ENCODE data around the gene KBTBD2.
"Not testable (repeated sequence)": the region's sequence is repeated elsewhere in the genome, so short reads cannot be mapped to it uniquely, and the experiment has no call there.

The KBTBD2 gene

DNA sequence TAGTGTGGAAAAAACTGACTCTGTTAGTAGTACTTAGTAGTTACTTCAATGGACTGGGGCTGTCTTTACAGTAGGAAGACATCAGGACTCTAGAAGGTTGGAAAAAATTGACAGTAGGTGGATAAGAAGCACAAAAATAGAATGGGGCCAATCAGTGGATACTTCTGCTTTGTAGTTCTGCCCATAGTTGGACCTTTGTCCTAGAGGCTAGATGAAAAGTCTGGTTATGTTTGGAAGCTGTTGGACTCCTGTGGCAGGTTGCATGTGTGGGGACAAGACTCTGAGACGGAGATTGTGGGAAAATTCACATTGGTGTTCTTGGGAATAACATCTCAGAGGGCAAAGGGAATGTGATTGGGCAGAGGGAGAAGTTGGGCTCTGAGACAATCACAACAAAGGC lies 18.6 kb upstream of the KBTBD2 start:
- no peaks in the 10 kb centered on the region for H3K27me3 Mint-ChIP-seq
- DNase-seq (no peak), ATAC-seq (replicated peaks) (no peak)
- peaks cover 3% of the 10 kb centered on the region for H3K36me3 Mint-ChIP-seq (ENCODE audit: insufficient read depth)
- peaks cover under 1 to 3% of the 10 kb centered on the region in 2 donors for H3K4me1 Mint-ChIP-seq (ENCODE audit: low read depth in 2 of 2)
- no peak overlapping the region for H3K27ac Mint-ChIP-seq
- no peak overlapping the region for H3K4me3 Mint-ChIP-seq
- no peaks in the 10 kb centered on the region for H3K9me3 Mint-ChIP-seq

DNA sequence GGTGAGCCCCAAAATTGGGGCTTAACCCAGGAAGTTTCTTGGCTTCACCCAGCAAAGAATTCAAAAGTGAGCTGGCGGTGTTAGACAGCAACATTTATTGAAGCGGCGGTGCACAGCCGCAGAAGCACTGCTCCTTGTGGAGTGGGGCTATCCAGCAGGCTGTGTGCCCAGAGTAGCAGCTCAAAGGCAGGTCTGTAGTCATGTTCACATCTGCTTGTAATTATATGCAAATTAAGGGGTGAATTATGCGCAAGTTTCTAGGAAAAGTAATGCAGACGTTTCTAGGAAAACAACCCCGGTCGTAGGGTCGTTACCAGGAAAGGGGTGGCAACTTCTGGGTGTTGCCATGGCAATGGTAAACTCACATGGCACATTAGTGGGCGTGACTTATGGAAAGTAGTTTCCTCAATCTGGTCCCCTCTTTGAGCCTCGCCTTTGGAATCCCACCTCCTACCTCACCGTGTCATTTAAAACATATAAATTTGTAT lies 13.7 kb upstream of the KBTBD2 start:
- H3K4me3 Mint-ChIP-seq, result peak overlapping the region; percentile 71 to 80
- no peaks in the 10 kb centered on the region for H3K9me3 Mint-ChIP-seq
- H3K4me1 Mint-ChIP-seq (ENCODE audit: low read depth in 2 of 2), result peaks cover 3 to 9% of the 10 kb centered on the region in 2 donors
- H3K36me3 Mint-ChIP-seq (ENCODE audit: insufficient read depth), result peaks cover 6% of the 10 kb centered on the region
- ATAC-seq (replicated peaks) (peak; percentile 83), DNase-seq (peak; percentile 57 to 65 (median 61))
- H3K27me3 Mint-ChIP-seq, result no peaks in the 10 kb centered on the region
- H3K27ac Mint-ChIP-seq, result peak overlapping the region; percentile 89 to 90

GRCh38 chr7:32901629-32902028 lies 10.1 kb upstream of the KBTBD2 start:
- DNase-seq (no peak), ATAC-seq (replicated peaks) (no peak)
- Mint-ChIP-seq H3K9me3 (no peaks in the 10 kb centered on the region), H3K36me3 (ENCODE audit: insufficient read depth) (peaks cover 3% of the 10 kb centered on the region), H3K4me3 (no peak overlapping the region), H3K4me1 (ENCODE audit: low read depth in 2 of 2) (peaks cover 3 to 9% of the 10 kb centered on the region in 2 donors), H3K27ac (no peak overlapping the region), H3K27me3 (peaks cover 0 to 8% of the 10 kb centered on the region in 2 donors)

- DNase-seq, result no peak
- H3K4me3 Mint-ChIP-seq, result no peak overlapping the region
- no peaks in the 10 kb centered on the region for H3K9me3 Mint-ChIP-seq
- ATAC-seq (replicated peaks), result no peak
- H3K27me3 Mint-ChIP-seq, result peaks cover 0 to 8% of the 10 kb centered on the region in 2 donors
- no peak overlapping the region for H3K27ac Mint-ChIP-seq
- peaks cover 3% of the 10 kb centered on the region for H3K36me3 Mint-ChIP-seq (ENCODE audit: insufficient read depth)
- peaks cover 3 to 8% of the 10 kb centered on the region in 2 donors for H3K4me1 Mint-ChIP-seq (ENCODE audit: low read depth in 2 of 2)
Observed at GRCh38 chr7:32900433-32900995, 9.0 kb upstream of the KBTBD2 start.

DNA sequence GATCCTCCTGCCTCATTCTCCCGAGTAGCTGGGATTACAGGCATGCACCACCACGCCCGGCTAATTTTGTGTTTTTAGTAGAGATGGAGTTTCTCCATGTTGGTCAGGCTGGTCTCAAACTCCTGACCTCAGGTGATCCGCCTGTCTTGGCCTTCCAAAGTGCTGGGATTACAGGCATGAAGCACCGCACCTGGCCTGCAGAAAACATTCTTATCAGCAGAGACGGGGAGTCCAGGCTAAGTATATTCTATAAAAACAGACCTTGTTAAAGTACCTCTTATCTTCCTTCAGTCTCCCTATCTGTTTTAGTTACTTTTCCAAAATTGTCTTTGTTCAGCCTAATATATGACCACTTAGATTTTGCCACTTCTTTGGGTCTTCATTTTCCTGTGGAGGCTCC lies 5.8 kb upstream of the KBTBD2 start:
- H3K4me3 Mint-ChIP-seq; H3K9me3 Mint-ChIP-seq; H3K27me3 Mint-ChIP-seq; H3K27ac Mint-ChIP-seq; ATAC-seq (replicated peaks); DNase-seq: not testable (repeated sequence)
- peaks cover 11% of the 10 kb centered on the region in 2 donors for H3K4me1 Mint-ChIP-seq (ENCODE audit: low read depth in 2 of 2)
- H3K36me3 Mint-ChIP-seq (ENCODE audit: insufficient read depth), result peaks cover 10% of the 10 kb centered on the region

- ATAC-seq (replicated peaks), result no peak
- no peak overlapping the region for H3K27ac Mint-ChIP-seq
- peaks cover 0 to 8% of the 10 kb centered on the region in 2 donors for H3K27me3 Mint-ChIP-seq
Observed at GRCh38 chr7:32896564-32897347, 5.2 kb upstream of the KBTBD2 start.

DNA sequence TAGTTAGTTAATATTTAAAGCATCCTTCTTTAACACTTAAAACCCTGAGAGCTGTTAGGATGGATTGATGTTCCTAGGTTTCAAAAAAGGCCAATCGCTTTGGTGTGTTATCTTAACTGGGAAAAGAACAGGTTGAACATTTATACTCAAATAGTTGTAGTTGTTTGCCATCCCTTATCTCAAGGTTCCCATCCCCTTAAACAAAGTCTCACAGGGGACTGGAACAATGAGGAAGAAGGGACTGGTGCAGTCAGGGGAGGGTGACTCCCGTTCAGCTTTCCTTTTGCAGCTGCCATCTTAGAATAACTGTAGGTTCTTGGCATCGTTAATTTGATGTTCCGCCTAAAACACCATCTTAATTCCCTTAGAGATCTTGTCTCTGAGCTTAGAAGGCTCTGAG lies 2.6 kb upstream of the KBTBD2 start:
- peak overlapping the region in 1 of 2 donors; percentile 100 for H3K27ac Mint-ChIP-seq
- DNase-seq (no peak), ATAC-seq (replicated peaks) (no peak)
- no peaks in the 10 kb centered on the region for H3K9me3 Mint-ChIP-seq
- peaks cover 0 to 8% of the 10 kb centered on the region in 2 donors for H3K27me3 Mint-ChIP-seq
- H3K4me3 Mint-ChIP-seq, result no peak overlapping the region
- H3K4me1 Mint-ChIP-seq (ENCODE audit: low read depth in 2 of 2), result peaks cover 20 to 31% of the 10 kb centered on the region in 2 donors
- H3K36me3 Mint-ChIP-seq (ENCODE audit: insufficient read depth), result peaks cover 33% of the 10 kb centered on the region

More at GRCh38 chr7:32896564-32897347, 5.2 kb upstream of the KBTBD2 start:
- Mint-ChIP-seq H3K4me3 (no peak overlapping the region), H3K4me1 (ENCODE audit: low read depth in 2 of 2) (peaks cover 15 to 16% of the 10 kb centered on the region in 2 donors), H3K36me3 (ENCODE audit: insufficient read depth) (peaks cover 16% of the 10 kb centered on the region), H3K9me3 (no peaks in the 10 kb centered on the region)
- DNase-seq, result no peak

DNA sequence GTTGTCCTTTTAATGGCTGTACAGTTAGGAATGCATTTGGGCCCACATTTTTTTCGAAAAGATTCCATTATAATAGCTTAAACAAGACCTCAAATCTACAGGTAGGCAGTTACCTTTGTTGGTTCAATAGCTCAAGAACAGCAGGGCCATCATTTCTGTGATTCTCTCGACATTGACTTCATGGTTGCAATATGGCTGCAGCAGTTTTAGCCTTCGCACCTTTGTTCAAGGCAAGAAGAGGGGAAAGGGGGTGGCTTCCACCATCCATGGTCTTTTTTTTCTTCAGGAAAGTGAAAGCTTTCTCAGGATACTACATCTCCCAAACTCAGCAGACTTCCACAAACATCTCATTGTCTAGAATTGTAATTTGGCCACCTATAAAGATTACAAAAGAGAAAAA lies 2.2 kb upstream of the KBTBD2 start:
- H3K9me3 Mint-ChIP-seq, result no peaks in the 10 kb centered on the region
- peak overlapping the region; percentile 100 for H3K27ac Mint-ChIP-seq
- H3K4me1 Mint-ChIP-seq (ENCODE audit: low read depth in 2 of 2), result peaks cover 23 to 34% of the 10 kb centered on the region in 2 donors
- H3K27me3 Mint-ChIP-seq, result peaks cover 0 to 8% of the 10 kb centered on the region in 2 donors
- no peak for DNase-seq
- H3K36me3 Mint-ChIP-seq (ENCODE audit: insufficient read depth), result peaks cover 37% of the 10 kb centered on the region
- ATAC-seq (replicated peaks), result no peak
- no peak overlapping the region for H3K4me3 Mint-ChIP-seq

DNA sequence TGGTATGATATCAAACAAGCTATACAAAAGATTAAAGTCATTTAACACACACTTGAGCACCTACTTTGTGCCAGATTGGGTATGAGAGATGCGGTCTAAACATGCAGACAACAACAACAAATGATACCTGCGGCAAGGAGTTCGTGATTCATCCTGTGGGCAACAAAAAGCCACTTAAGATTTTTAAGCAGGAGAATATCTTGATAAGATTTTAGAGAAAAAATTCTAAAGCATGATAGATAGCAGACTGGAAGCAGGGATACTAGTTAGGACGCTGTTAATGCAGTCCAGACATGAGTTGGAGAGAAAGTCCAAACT lies 1.6 kb upstream of the KBTBD2 start:
- ATAC-seq (replicated peaks) (no peak), DNase-seq (no peak)
- H3K4me3 Mint-ChIP-seq, result peak overlapping the region; percentile 97 to 99
- peaks cover 28 to 39% of the 10 kb centered on the region in 2 donors for H3K4me1 Mint-ChIP-seq (ENCODE audit: low read depth in 2 of 2)
- peaks cover 0 to 8% of the 10 kb centered on the region in 2 donors for H3K27me3 Mint-ChIP-seq
- peak overlapping the region; percentile 100 for H3K27ac Mint-ChIP-seq
- H3K9me3 Mint-ChIP-seq, result no peaks in the 10 kb centered on the region
- peaks cover 43% of the 10 kb centered on the region for H3K36me3 Mint-ChIP-seq (ENCODE audit: insufficient read depth)

- Mint-ChIP-seq H3K36me3 (ENCODE audit: insufficient read depth) (peaks cover 47% of the 10 kb centered on the region), H3K4me1 (ENCODE audit: low read depth in 2 of 2) (peaks cover 33 to 44% of the 10 kb centered on the region in 2 donors), H3K27me3 (peaks cover 0 to 5% of the 10 kb centered on the region in 2 donors), H3K9me3 (no peaks in the 10 kb centered on the region), H3K27ac (peak overlapping the region; percentile 100), H3K4me3 (peak overlapping the region; percentile 97 to 99)
- no peak for ATAC-seq (replicated peaks)
- peak; percentile 27 to 48 (median 30) for DNase-seq
Observed at GRCh38 chr7:32892521-32893206, 1.1 kb upstream of the KBTBD2 start.

- no peaks in the 10 kb centered on the region for H3K27me3 Mint-ChIP-seq
- peaks cover 34 to 51% of the 10 kb centered on the region in 2 donors for H3K4me1 Mint-ChIP-seq (ENCODE audit: low read depth in 2 of 2)
- ATAC-seq (replicated peaks) (peak; percentile 61), DNase-seq (peak; percentile 95 to 97 (median 95))
- H3K36me3 Mint-ChIP-seq (ENCODE audit: insufficient read depth), result peaks cover 47% of the 10 kb centered on the region
- peak overlapping the region; percentile 100 for H3K27ac Mint-ChIP-seq
- no peaks in the 10 kb centered on the region for H3K9me3 Mint-ChIP-seq
- peak overlapping the region; percentile 97 to 99 for H3K4me3 Mint-ChIP-seq
Observed at GRCh38 chr7:32891800-32892520, 400 bp upstream of the KBTBD2 start.

- no peak for ATAC-seq (replicated peaks)
- Mint-ChIP-seq H3K9me3 (no peaks in the 10 kb centered on the region), H3K27ac (peak overlapping the region; percentile 100), H3K27me3 (no peaks in the 10 kb centered on the region), H3K4me3 (peak overlapping the region; percentile 97 to 99), H3K4me1 (ENCODE audit: low read depth in 2 of 2) (peaks cover 39 to 64% of the 10 kb centered on the region in 2 donors), H3K36me3 (ENCODE audit: insufficient read depth) (peaks cover 55% of the 10 kb centered on the region)
- DNase-seq, result no peak
Observed at GRCh38 chr7:32890793-32891042, 842 bp downstream of the KBTBD2 start.

Measured in effector memory CD8-positive, alpha-beta T cell (primary cell).